ENCODE data around the gene ARHGAP1.
A peak's percentile ranks its signal among the peaks of the same experiment; 100 is the strongest.

Gene ARHGAP1

GRCh38 chr11:46700241-46701077 is at the start of gene ARHGAP1, which contains the start of gene ZNF408:
TSS of gene ARHGAP1 (minus strand) at chr11:46700619. CDS start at chr11:46696107, 4,512 bp downstream.
TSS of gene ZNF408 (plus strand) at chr11:46701031. CDS start at chr11:46701048, 17 bp downstream.
- DNase-seq, result peak; percentile 100

GRCh38 chr11:46747150-46747549 is 46.7 kb upstream of the ARHGAP1 start:
- no peak for DNase-seq

- no peak for DNase-seq
Observed at GRCh38 chr11:46745995-46746394, 45.6 kb upstream of the ARHGAP1 start.

- no peak for DNase-seq
Observed at GRCh38 chr11:46745328-46745727, 44.9 kb upstream of the ARHGAP1 start.

GRCh38 chr11:46743693-46744339 is 43.4 kb upstream of the ARHGAP1 start:
- no peak for DNase-seq

- DNase-seq, result no peak
Observed at GRCh38 chr11:46743043-46743442, 42.6 kb upstream of the ARHGAP1 start.

- DNase-seq, result no peak
Observed at GRCh38 chr11:46741600-46742484, 41.4 kb upstream of the ARHGAP1 start.

GRCh38 chr11:46738887-46739286 is 38.5 kb upstream of the ARHGAP1 start:
- DNase-seq, result no peak

GRCh38 chr11:46737699-46738098 is 37.3 kb upstream of the ARHGAP1 start:
- no peak for DNase-seq

GRCh38 chr11:46736615-46737014 is 36.2 kb upstream of the ARHGAP1 start:
- no peak for DNase-seq

- DNase-seq, result no peak
Observed at GRCh38 chr11:46736146-46736545, 35.7 kb upstream of the ARHGAP1 start.

GRCh38 chr11:46733234-46733633 is 32.8 kb upstream of the ARHGAP1 start:
- no peak for DNase-seq

- no peak for DNase-seq
Observed at GRCh38 chr11:46731545-46731944, 31.1 kb upstream of the ARHGAP1 start.

- no peak for DNase-seq
Observed at GRCh38 chr11:46729110-46730027, 28.9 kb upstream of the ARHGAP1 start.

- DNase-seq, result no peak
Observed at GRCh38 chr11:46728659-46729040, 28.2 kb upstream of the ARHGAP1 start.

GRCh38 chr11:46727952-46728658 is 27.7 kb upstream of the ARHGAP1 start:
- no peak for DNase-seq

- DNase-seq, result no peak
Observed at GRCh38 chr11:46726206-46726862, 25.9 kb upstream of the ARHGAP1 start.

- no peak for DNase-seq
Observed at GRCh38 chr11:46725338-46726205, 25.2 kb upstream of the ARHGAP1 start.

- DNase-seq, result no peak
Observed at GRCh38 chr11:46724088-46724487, 23.7 kb upstream of the ARHGAP1 start.

- no peak for DNase-seq
Observed at GRCh38 chr11:46723359-46723680, 22.9 kb upstream of the ARHGAP1 start.
